Measurements from ENCODE around the gene FIBCD1. TPM values are rescaled to one million over a fixed set of nuclear protein-coding genes. Genes with fewer than 3 reads are reported as not detected.
A peak's percentile ranks its signal among the peaks of the same experiment; 100 is the strongest.

Gene FIBCD1
- total RNA-seq, 1 experiment from 2014 or later = 7.1 TPM

- peaks cover 2% of the 10 kb centered on the region; the same call in 1 of the 2 replicates for H3K4me1 ChIP-seq (ENCODE audit: insufficient read depth, low read length)
- H2BK5ac ChIP-seq (ENCODE audit: insufficient read length, low read length) = no peak overlapping the region
- no peaks in the 10 kb centered on the region; a peak in 1 of 5 replicates for H3K9me3 Mint-ChIP-seq
- no peak overlapping the region for H3K4me2 ChIP-seq (ENCODE audit: insufficient read depth, insufficient read length, low read length)
- no peak overlapping the region for H2BK12ac ChIP-seq (ENCODE audit: insufficient read length, low read depth, low read length)
- no peak overlapping the region for H3K9ac ChIP-seq (ENCODE audit: extremely low read depth, insufficient read length, low read length)
- TF ChIP-seq CTCF (conservative IDR thresholded peaks at IDR 0.05) = no peak
- H3K14ac ChIP-seq (ENCODE audit: insufficient read depth, low read length) = no peak overlapping the region
- no peak overlapping the region for H3K23ac ChIP-seq (ENCODE audit: insufficient read length, low read depth, low read length)
- no peak overlapping the region for H2BK20ac ChIP-seq (ENCODE audit: low read depth, low read length, poor library complexity, severe bottlenecking)
- H3K9me3 ChIP-seq (ENCODE audit: control insufficient read depth, low read depth, low read length) = no peaks in the 10 kb centered on the region
- H3K4ac ChIP-seq (ENCODE audit: low read depth, low read length) = no peak overlapping the region
- 0 out of 7 replicates have a peak, but pooled peaks cover 0 to 1% (median 0%) of the 10 kb centered on the region in 3 experiments for H3K36me3 Mint-ChIP-seq (ENCODE audit: insufficient read depth in 1 of 3, low read depth in 3 of 3)
- H3K18ac ChIP-seq (ENCODE audit: insufficient read length, low read depth, low read length) = no peak overlapping the region
- H4K20me1 ChIP-seq (ENCODE audit: control insufficient read depth, insufficient read depth, insufficient read length) = no peaks in the 10 kb centered on the region
- DNase-seq = peak; percentile 93
- H2AFZ ChIP-seq (ENCODE audit: low read length) = no peak overlapping the region
- H3K27ac Mint-ChIP-seq = peak overlapping the region in 2 of 3 experiments; percentile 14 to 74; a peak in 4 of 7 replicates
- peaks cover 52 to 64% of the 10 kb centered on the region in 2 experiments for H3K4me1 Mint-ChIP-seq
- H4K8ac ChIP-seq (replicated peaks; ENCODE audit: insufficient read length, low read depth, low read length) = no peak overlapping the region
- peaks cover 11% of the 10 kb centered on the region; the same call in 1 of the 2 replicates for H3K27me3 ChIP-seq (ENCODE audit: insufficient read depth, low read length)
- H3K4me3 Mint-ChIP-seq = peak overlapping the region; percentile 32 to 82; a peak in 4 of 5 replicates
- no peak overlapping the region for H2BK15ac ChIP-seq (ENCODE audit: low read depth, low read length)
- no peak overlapping the region for H3K56ac ChIP-seq (ENCODE audit: insufficient read length, low read depth, low read length)
- H4K5ac ChIP-seq (ENCODE audit: insufficient read length, low read depth, low read length) = no peak overlapping the region
- H2BK120ac ChIP-seq (ENCODE audit: low read depth, low read length, poor library complexity, severe bottlenecking) = no peak overlapping the region
- no peaks in the 10 kb centered on the region for H3K79me2 ChIP-seq (ENCODE audit: insufficient read depth, low read length)
- no peaks in the 10 kb centered on the region for H3K79me1 ChIP-seq (ENCODE audit: insufficient read depth, low read depth, low read length, poor library complexity, severe bottlenecking)
- no peak overlapping the region for H4K91ac ChIP-seq (ENCODE audit: insufficient read length, low read depth, low read length)
- WGBS (ENCODE audit: extremely low coverage, insufficient read length, low lambda C conversion rate) = no CpG with 5 or more reads among the region's 12 CpGs
- no peak overlapping the region for H3T11ph ChIP-seq (ENCODE audit: low read length)
- no peak overlapping the region for H2AK5ac ChIP-seq (ENCODE audit: insufficient read length, low read length)
- H3K27ac ChIP-seq (ENCODE audit: insufficient read length, low read depth, low read length) = no peak overlapping the region
- peaks cover 14% of the 10 kb centered on the region for H3K23me2 ChIP-seq (ENCODE audit: insufficient read length, low read depth, low read length, poor library complexity, severe bottlenecking)
- H3K27me3 Mint-ChIP-seq (ENCODE audit: low read depth) = peaks cover 47% of the 10 kb centered on the region
These were observed 2.5 kb downstream of the FIBCD1 start for GRCh38 chr9:130936285-130937117.

Data from H9 (cell line).